Activated T-cell treated with anti-CD3 and anti-CD28 coated beads, Interleukin-2, amount 50 U/mL, for 48 hours (primary cell): ENCODE results near the gene MEGF6.

ENCODE experiments used
- DNase-seq, 2 experiments: peaks; one replicate each; pipeline ENCODE4 v3.0.0-alpha.2; 2020

The MEGF6 gene

DNA sequence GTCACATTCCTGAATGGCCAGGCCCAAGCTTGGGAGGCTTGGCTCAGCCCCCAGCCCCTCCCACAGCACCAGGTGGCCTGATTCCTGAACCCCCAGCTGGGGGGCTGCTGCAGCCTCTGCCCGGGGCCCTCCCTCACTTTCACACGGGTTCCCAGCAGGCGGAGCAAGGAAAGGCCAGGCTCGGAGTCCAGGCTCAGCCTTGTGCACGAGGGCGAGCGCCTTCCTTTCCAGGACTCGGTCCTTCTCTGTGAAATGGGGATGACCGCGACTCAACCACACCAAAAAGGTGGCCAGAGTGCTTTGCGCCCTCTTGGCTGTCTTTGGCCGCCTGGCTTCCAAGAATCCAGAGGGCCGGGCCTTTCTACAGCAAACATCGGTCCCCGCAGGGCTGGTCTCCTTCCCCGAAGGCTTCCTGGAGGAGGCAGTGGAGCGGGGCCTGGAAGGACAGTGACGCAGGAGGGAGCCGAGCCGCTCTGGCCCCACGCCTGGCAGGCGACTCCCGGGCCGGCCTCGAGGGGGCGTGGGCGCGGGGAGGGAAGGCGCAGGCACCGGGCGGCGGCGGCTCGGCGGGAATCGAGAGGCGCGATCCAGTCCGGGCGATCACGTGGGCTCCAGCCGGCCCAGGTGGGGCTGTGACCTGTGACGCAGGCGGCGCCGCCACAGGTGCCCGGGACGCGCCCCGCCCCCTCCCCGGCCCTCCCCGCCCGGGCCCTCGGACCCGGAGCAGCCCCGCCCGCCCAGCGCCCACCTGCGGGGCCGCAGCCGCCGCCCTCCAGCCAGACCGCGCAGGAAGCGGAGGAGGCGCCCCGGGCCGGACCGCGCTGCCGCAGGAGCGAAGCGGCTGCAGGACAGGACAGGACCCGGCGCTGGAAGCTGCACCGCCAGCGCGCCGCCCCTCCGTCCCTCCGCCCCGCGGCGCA, 157.2 kb downstream of the MEGF6 start, which contains the start of gene ARHGEF16:
TSS of gene ARHGEF16 (plus strand) at position 775 of the 920 bp plus-strand sequence. CDS start 8,420 bp downstream, outside the sequence.
- DNase-seq = peak; percentile 36 to 37

- DNase-seq = peak; percentile 87 to 88
Measured at GRCh38 chr1:3453203-3453761, 158.0 kb downstream of the MEGF6 start.

- no peak for DNase-seq
Measured at GRCh38 chr1:3452866-3453175, 158.5 kb downstream of the MEGF6 start.

DNA sequence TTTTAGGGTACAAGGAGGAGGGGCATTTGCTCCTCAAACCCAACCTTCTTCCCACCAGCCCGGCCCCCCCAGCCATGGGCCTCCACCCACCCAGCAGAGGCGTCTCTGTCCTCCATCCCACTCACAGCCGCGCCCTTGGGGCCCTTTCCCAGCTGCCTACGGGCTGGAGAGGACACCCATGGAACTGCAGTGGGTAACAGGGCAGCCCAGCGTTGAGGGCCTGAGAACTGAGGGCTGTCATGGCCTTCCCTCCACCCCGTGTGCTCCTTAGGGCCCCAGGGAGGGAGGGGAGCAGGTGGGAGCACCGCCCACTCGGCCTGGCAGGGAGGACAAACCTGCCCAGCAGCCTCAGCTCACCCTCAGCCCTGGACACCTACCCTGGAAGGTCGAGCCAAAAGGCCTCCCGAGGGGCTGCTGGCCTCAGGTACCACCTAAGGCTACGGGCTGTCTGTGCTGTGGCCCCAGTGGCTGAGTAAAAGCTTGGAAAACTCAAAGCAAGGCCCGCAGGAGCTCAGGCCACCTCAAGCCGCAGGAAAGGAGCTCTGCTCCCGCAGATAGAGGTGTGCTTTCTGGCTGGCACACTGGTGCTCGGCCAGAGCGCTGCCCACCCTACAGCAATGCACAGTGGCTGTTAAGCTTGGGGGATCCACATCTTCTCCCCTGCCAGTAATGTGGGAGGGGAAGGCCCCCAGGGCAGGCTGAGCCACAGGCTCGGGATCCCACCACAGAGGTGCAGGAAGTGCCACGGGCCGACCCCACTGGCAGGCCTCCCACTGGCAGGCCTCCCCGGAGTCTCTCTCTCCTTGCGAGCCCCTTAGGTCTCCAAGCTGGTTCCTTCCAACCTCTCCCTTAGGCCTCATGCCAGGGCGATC, 159.1 kb downstream of the MEGF6 start:
- no peak for DNase-seq

DNA sequence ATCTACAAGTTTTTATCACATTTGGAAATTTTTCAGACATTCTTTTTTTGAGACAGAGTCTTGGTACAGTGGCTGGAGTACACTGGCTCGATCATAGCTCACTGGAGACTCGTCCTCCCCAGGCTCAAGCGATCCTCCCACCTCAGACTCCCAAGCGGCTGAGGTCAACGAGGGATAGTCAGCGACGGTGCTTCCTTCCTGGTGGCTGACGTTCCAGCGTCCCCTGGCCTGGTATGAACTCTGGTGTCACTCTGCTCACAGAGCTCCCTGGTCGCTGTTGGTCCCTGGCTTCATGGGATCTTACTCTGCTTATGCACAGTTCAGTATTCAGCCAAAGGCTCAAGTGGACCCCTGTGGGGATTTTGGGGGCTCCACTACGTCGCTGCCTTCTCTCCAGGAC, 160.3 kb downstream of the MEGF6 start:
- no peak for DNase-seq

- DNase-seq = no peak
Measured at GRCh38 chr1:3450202-3450863, 161.0 kb downstream of the MEGF6 start.

GRCh38 chr1:3444736-3445135, 166.6 kb downstream of the MEGF6 start:
- DNase-seq = no peak

DNA sequence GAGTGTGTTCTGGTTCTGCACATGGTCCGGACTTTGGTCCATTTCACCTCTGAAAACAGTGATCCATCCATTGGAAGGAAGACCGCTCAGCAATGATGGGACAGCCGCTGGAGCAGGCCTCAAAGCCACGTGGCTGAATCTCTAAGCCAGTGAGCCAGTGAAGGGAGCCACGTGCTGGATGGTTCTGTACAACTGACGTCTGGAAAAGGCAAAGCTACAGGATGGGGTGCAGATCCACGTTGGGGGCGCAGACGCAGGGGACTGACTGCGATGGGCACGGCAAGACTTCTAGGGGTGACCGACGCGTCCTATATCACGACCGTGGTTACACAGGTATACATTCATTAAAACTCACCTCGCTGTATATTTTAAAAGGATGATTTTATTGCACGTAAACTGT, 167.0 kb downstream of the MEGF6 start:
- no peak for DNase-seq

DNA sequence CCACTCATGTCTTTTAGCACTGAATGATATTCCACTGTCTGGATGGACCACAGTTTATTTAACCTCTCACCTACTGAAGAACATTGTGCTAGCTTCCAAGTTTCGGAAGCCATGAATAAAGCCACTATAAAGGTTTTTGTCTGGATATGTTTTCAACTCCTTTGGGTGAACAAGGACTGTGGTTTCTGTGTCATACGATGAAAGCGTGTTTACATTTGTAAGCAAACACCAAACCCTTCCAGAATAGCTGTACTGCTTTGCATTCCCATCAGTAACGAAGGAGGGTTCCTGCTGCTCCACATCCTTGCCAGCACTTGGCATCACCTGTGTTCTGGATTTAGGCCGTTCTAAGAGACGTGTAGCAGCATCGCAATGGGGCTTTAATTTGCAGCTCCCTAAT, 167.5 kb downstream of the MEGF6 start:
- no peak for DNase-seq

- no peak for DNase-seq
Measured at GRCh38 chr1:3442901-3443300, 168.4 kb downstream of the MEGF6 start.

- no peak for DNase-seq
Measured at GRCh38 chr1:3442331-3442730, 169.0 kb downstream of the MEGF6 start.

- DNase-seq = no peak
Measured at GRCh38 chr1:3441880-3442279, 169.4 kb downstream of the MEGF6 start.

DNA sequence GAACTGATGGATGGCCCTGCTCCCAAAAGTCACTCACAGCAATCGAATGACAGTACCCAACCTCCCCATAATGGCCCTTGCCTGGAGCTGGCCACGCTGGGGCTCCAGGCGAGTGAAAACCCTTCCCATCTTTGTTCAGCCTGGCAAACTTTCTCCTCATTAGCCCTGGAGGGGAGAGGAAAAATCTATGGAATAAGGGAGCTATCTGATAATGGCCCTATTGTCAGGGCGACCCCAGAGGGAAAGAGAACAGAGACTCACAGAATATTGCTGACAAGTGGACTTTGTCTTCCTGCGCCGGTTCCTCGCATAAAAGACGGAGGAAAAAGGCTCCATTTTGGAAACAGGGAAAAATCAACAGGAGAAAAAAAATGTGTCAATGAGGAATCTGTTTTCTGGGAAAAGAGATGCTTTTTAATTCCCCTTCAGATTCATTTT, 169.9 kb downstream of the MEGF6 start:
- DNase-seq = no peak

DNA sequence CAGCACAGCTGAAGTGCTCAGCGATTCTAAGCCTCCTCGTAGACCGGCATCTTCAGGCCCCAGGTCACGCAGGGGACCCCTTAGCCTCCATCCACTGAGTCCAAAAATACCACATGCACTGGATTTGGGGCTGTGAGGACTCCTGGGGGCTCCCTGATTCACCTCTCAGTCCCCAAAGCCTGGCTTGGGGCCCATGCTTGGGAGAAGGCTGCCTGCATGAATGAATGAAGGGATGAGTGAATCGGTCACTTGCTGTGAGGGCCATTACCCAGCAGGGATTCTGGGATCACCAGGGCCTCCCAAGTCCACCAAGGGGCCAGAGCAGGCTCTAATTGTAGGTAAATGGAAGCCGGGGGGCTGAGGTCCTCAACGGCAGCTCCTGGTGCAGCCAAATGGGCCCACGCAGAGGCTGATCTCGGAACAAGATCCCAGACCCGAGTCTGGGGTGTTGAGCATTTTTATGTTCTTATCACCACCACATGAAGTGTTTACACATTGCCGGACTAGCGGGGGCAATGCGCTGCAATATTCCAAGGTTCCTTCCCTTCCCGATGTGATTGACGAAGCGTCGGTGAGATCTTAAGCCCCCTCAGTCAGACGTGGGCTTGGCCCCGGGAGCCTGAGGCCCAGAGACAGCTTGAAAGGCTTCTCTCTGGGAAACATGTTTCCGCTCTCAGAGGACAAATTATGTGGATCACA, 170.4 kb downstream of the MEGF6 start:
- no peak for DNase-seq

- no peak for DNase-seq
Measured at GRCh38 chr1:3440300-3440681, 171.0 kb downstream of the MEGF6 start.
